DOHH2 (cell line): ENCODE measurements around the gene CD24.
"Not testable (repeated sequence)": the region's sequence is repeated elsewhere in the genome, so short reads cannot be mapped to it uniquely, and the experiment has no call there.

Experiments
- H3F3A ChIP-seq: fragments of 200-600 bp; sonication (generic), shearing (Covaris generic); 2 replicates; pipeline ENCODE4 v1.6.0; 2016; ENCODE audit warnings: antibody characterized with exemption, mild to moderate bottlenecking; ENCODE audit not compliant: control insufficient read depth, insufficient read depth
- H3K27ac ChIP-seq: fragments of 200-600 bp; sonication (generic); 2 replicates; pipeline ENCODE4 v1.5.1; 2014; ENCODE audit warnings: low read depth, mild to moderate bottlenecking, low read length, moderate library complexity
- H3K27me3 ChIP-seq: fragments of 200-600 bp; sonication (generic); 2 replicates; pipeline ENCODE4 v1.6.1; 2014; ENCODE audit warnings: mild to moderate bottlenecking, low read length, mixed read lengths; ENCODE audit not compliant: control insufficient read depth
- H3K36me3 ChIP-seq: fragments of 200-600 bp; sonication (generic); 2 replicates; pipeline ENCODE4 v1.6.1; 2014; ENCODE audit warnings: mild to moderate bottlenecking, low read length, moderate library complexity, mixed read lengths; ENCODE audit not compliant: control insufficient read depth
- H3K4me1 ChIP-seq: fragments of 200-600 bp; sonication (generic); 2 replicates; pipeline ENCODE4 v1.6.1; 2014; ENCODE audit warnings: mild to moderate bottlenecking, low read length, mixed read lengths; ENCODE audit not compliant: control insufficient read depth
- H3K4me2 ChIP-seq: fragments of 200-600 bp; sonication (generic); 2 replicates; pipeline ENCODE4 v1.6.0; 2014; ENCODE audit warnings: mild to moderate bottlenecking, low read length, moderate library complexity
- H3K4me3 ChIP-seq: fragments of 200-600 bp; sonication (generic); 2 replicates; pipeline ENCODE4 v1.5.1; 2014; ENCODE audit warnings: mild to moderate bottlenecking, low read length, mixed read lengths
- H3K79me2 ChIP-seq: fragments of 200-600 bp; sonication (generic); 2 replicates; pipeline ENCODE4 v1.6.1; 2014; ENCODE audit warnings: mild to moderate bottlenecking, low read length, mixed read lengths; ENCODE audit not compliant: control insufficient read depth
- H3K9me2 ChIP-seq: fragments of 200-600 bp; sonication (generic); replicated peaks from 2 replicates; pipeline ENCODE4 v1.6.1; 2014; ENCODE audit warnings: mild to moderate bottlenecking, low read length, mixed read lengths; ENCODE audit not compliant: control insufficient read depth
- H3K9me3 ChIP-seq: fragments of 200-600 bp; sonication (generic); 2 replicates; pipeline ENCODE4 v1.6.1; 2014; ENCODE audit warnings: antibody characterized with exemption, low read length, mixed read lengths; ENCODE audit not compliant: control insufficient read depth, insufficient read depth
- H4K20me1 ChIP-seq: fragments of 200-600 bp; sonication (generic); 2 replicates; pipeline ENCODE4 v1.6.0; 2014; ENCODE audit warnings: low read depth, mild to moderate bottlenecking, antibody characterized with exemption, low read length, moderate library complexity; ENCODE audit not compliant: control insufficient read depth, insufficient read depth
- CTCF ChIP-seq: fragments of 200-600 bp; sonication (generic); IDR thresholded peaks from one replicate; pipeline ENCODE4 v1.5.1; 2014; ENCODE audit warnings: antibody characterized with exemption, mild to moderate bottlenecking, low read depth, low read length; ENCODE audit not compliant: poor library complexity, severe bottlenecking
- EZH2phosphoT487 ChIP-seq: fragments of 200-600 bp; sonication (generic); IDR thresholded peaks from 2 replicates; pipeline ENCODE4 v1.6.1; 2017; ENCODE audit warnings: borderline replicate concordance, mild to moderate bottlenecking, antibody characterized with exemption, low read length, moderate library complexity, mixed read lengths

CD24 gene

GRCh38 chr6:106995640-106996039 lies 21.1 kb upstream of the CD24 start:
- H3K4me3 ChIP-seq: no peak overlapping the region
- no peaks in the 10 kb centered on the region for H3F3A ChIP-seq
- H3K79me2 ChIP-seq: no peaks in the 10 kb centered on the region
- H3K36me3 ChIP-seq: no peaks in the 10 kb centered on the region
- H4K20me1 ChIP-seq: no peaks in the 10 kb centered on the region
- H3K9me2 ChIP-seq: no peaks in the 10 kb centered on the region
- H3K4me1 ChIP-seq: peaks cover 4% of the 10 kb centered on the region
- no peaks in the 10 kb centered on the region for H3K9me3 ChIP-seq
- no peak overlapping the region for H3K4me2 ChIP-seq
- H3K27me3 ChIP-seq: no peaks in the 10 kb centered on the region
- no peak for TF ChIP-seq CTCF
- no peak for TF ChIP-seq EZH2phosphoT487
- H3K27ac ChIP-seq: no peak overlapping the region

DNA sequence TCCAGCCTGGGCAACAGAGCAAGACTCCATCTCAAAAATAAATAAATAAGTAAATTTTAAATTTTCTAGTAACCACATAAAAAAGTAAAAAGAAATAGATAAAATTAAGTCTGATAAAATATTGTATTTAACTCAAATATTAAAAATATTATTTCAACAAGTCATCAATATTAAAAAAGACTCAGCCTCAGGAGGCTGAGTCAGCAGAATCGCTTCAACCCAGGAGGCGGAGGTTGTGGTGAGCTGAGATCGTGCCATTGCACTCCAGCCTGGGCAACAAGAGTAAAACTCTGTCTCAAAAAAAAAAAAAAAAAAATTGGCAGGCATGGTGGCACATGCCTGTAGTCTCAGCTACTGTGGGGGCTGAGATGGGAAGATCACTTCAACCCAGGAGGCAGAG lies 15.2 kb upstream of the CD24 start:
- H3F3A ChIP-seq, H3K36me3 ChIP-seq, H4K20me1 ChIP-seq, H3K9me2 ChIP-seq, H3K27ac ChIP-seq, H3K27me3 ChIP-seq, H3K4me3 ChIP-seq, H3K4me2 ChIP-seq, H3K4me1 ChIP-seq, H3K9me3 ChIP-seq, H3K79me2 ChIP-seq: not testable (repeated sequence)

- no peaks in the 10 kb centered on the region for H3K79me2 ChIP-seq
- H3K9me2 ChIP-seq: no peaks in the 10 kb centered on the region
- TF ChIP-seq CTCF (no peak), EZH2phosphoT487 (no peak)
- H3K4me1 ChIP-seq: no peaks in the 10 kb centered on the region
- H3K4me3 ChIP-seq: no peak overlapping the region
- no peak overlapping the region for H3K4me2 ChIP-seq
- H4K20me1 ChIP-seq: no peaks in the 10 kb centered on the region
- no peak overlapping the region for H3K27ac ChIP-seq
- H3F3A ChIP-seq: no peaks in the 10 kb centered on the region
- H3K9me3 ChIP-seq: no peaks in the 10 kb centered on the region
- H3K27me3 ChIP-seq: no peaks in the 10 kb centered on the region
- no peaks in the 10 kb centered on the region for H3K36me3 ChIP-seq
Observed at GRCh38 chr6:106988664-106989063, 14.1 kb upstream of the CD24 start.

GRCh38 chr6:106981926-106982325 lies 7.4 kb upstream of the CD24 start:
- peaks cover 3% of the 10 kb centered on the region; the same call in 1 of the 2 replicates for H3F3A ChIP-seq
- H3K9me2 ChIP-seq: no peaks in the 10 kb centered on the region
- no peaks in the 10 kb centered on the region for H3K9me3 ChIP-seq
- no peak overlapping the region for H3K4me3 ChIP-seq
- no peaks in the 10 kb centered on the region for H4K20me1 ChIP-seq
- H3K4me2 ChIP-seq: no peak overlapping the region
- H3K4me1 ChIP-seq: peaks cover 7% of the 10 kb centered on the region
- no peak overlapping the region for H3K27ac ChIP-seq
- H3K79me2 ChIP-seq: no peaks in the 10 kb centered on the region
- H3K27me3 ChIP-seq: no peaks in the 10 kb centered on the region
- no peak for TF ChIP-seq CTCF
- TF ChIP-seq EZH2phosphoT487: no peak
- H3K36me3 ChIP-seq: no peaks in the 10 kb centered on the region
